ENCODE data around the gene ZYG11A. TPM values are rescaled to one million over a fixed set of nuclear protein-coding genes. Genes with fewer than 3 reads are reported as not detected.

ZYG11A gene
- total and polyA plus RNA-seq, 2 of the 13 experiments (the other 11 are each of a cell fraction or from before 2014, with no cell fraction given) = not detected

DNA sequence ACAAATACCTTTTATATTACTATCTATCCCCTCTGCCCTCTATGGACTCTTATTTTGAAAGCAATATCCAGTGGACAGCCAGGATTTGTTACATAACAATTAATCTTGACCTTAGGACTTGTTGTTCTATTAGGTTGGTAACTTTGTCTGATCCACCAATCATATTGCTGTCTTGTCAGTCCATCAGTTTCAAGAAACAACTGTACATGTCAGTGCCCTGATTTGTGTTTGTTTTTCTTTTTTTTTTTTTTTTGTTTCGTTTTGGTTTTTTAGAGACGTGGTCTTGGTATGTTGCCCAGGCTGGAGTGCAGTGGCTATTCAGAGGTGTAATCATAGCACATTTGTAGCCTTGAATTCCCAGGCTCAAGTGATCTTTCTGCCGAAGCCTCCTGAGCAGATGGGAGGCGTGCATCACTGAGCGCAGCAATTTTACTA is 83.0 kb downstream of the ZYG11A start (continued):
- TF ChIP-seq, protein P1, sequence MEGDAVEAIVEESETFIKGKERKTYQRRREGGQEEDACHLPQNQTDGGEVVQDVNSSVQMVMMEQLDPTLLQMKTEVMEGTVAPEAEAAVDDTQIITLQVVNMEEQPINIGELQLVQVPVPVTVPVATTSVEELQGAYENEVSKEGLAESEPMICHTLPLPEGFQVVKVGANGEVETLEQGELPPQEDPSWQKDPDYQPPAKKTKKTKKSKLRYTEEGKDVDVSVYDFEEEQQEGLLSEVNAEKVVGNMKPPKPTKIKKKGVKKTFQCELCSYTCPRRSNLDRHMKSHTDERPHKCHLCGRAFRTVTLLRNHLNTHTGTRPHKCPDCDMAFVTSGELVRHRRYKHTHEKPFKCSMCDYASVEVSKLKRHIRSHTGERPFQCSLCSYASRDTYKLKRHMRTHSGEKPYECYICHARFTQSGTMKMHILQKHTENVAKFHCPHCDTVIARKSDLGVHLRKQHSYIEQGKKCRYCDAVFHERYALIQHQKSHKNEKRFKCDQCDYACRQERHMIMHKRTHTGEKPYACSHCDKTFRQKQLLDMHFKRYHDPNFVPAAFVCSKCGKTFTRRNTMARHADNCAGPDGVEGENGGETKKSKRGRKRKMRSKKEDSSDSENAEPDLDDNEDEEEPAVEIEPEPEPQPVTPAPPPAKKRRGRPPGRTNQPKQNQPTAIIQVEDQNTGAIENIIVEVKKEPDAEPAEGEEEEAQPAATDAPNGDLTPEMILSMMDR (CRISPR knock-in tag; IDR thresholded peaks at IDR 0.05) = no peak
- TF ChIP-seq, protein P2, sequence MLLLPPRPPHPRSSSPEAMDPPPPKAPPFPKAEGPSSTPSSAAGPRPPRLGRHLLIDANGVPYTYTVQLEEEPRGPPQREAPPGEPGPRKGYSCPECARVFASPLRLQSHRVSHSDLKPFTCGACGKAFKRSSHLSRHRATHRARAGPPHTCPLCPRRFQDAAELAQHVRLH (CRISPR knock-in tag; IDR thresholded peaks at IDR 0.05; ENCODE audit: borderline replicate concordance, low read depth) = no peak
- TF ChIP-seq KLF12 (CRISPR knock-in tag; IDR thresholded peaks at IDR 0.05; ENCODE audit: borderline replicate concordance) = no peak
- TF ChIP-seq TEAD2 (CRISPR knock-in tag; IDR thresholded peaks at IDR 0.05) = no peak
- TF ChIP-seq, protein P3, sequence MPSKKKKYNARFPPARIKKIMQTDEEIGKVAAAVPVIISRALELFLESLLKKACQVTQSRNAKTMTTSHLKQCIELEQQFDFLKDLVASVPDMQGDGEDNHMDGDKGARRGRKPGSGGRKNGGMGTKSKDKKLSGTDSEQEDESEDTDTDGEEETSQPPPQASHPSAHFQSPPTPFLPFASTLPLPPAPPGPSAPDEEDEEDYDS (CRISPR knock-in tag; IDR thresholded peaks at IDR 0.05) = no peak
- TF ChIP-seq ZFAT (CRISPR knock-in tag; conservative IDR thresholded peaks at IDR 0.05) = no peak
- no peak for TF ChIP-seq RBM22 (optimal IDR thresholded peaks at IDR 0.05; ENCODE audit: low read length)
- TF ChIP-seq, protein P4, sequence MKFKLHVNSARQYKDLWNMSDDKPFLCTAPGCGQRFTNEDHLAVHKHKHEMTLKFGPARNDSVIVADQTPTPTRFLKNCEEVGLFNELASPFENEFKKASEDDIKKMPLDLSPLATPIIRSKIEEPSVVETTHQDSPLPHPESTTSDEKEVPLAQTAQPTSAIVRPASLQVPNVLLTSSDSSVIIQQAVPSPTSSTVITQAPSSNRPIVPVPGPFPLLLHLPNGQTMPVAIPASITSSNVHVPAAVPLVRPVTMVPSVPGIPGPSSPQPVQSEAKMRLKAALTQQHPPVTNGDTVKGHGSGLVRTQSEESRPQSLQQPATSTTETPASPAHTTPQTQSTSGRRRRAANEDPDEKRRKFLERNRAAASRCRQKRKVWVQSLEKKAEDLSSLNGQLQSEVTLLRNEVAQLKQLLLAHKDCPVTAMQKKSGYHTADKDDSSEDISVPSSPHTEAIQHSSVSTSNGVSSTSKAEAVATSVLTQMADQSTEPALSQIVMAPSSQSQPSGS (CRISPR knock-in tag; IDR thresholded peaks at IDR 0.05) = peak; percentile 21; the same call in 1 of the 2 replicates
- TF ChIP-seq, protein P5, sequence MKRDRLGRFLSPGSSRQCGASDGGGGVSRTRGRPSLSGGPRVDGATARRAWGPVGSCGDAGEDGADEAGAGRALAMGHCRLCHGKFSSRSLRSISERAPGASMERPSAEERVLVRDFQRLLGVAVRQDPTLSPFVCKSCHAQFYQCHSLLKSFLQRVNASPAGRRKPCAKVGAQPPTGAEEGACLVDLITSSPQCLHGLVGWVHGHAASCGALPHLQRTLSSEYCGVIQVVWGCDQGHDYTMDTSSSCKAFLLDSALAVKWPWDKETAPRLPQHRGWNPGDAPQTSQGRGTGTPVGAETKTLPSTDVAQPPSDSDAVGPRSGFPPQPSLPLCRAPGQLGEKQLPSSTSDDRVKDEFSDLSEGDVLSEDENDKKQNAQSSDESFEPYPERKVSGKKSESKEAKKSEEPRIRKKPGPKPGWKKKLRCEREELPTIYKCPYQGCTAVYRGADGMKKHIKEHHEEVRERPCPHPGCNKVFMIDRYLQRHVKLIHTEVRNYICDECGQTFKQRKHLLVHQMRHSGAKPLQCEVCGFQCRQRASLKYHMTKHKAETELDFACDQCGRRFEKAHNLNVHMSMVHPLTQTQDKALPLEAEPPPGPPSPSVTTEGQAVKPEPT (CRISPR knock-in tag; IDR thresholded peaks at IDR 0.05; ENCODE audit: low read depth) = no peak
- no peak for TF ChIP-seq ZNF354B (CRISPR knock-in tag; IDR thresholded peaks at IDR 0.05)
- no peak for TF ChIP-seq NFE2 (CRISPR knock-in tag; IDR thresholded peaks at IDR 0.05)
- TF ChIP-seq MEIS1 (CRISPR knock-in tag; IDR thresholded peaks at IDR 0.05; ENCODE audit: borderline replicate concordance) = peak; percentile 45; the same call in 1 of the 2 replicates
- TF ChIP-seq ZNF605 (CRISPR knock-in tag; IDR thresholded peaks at IDR 0.05) = no peak
- TF ChIP-seq ZNF563 (CRISPR knock-in tag; IDR thresholded peaks at IDR 0.05) = no peak
- TF ChIP-seq LCORL (IDR thresholded peaks at IDR 0.05) = peak; percentile 65; the same call in 1 of the 2 replicates
- no peak for TF ChIP-seq LCORL (CRISPR knock-in tag; IDR thresholded peaks at IDR 0.05)
- TF ChIP-seq HNRNPL (IDR thresholded peaks at IDR 0.05; ENCODE audit: low read depth, low read length) = no peak
- no peak for TF ChIP-seq HNRNPH1 (optimal IDR thresholded peaks at IDR 0.05; ENCODE audit: low read depth, low read length)
- TF ChIP-seq KMT2A (CRISPR knock-in tag; IDR thresholded peaks at IDR 0.05) = peak; percentile 32; the same call in 1 of the 2 replicates
- no peak for TF ChIP-seq ZNF766 (CRISPR knock-in tag; IDR thresholded peaks at IDR 0.05; ENCODE audit: borderline replicate concordance)
- no peak for TF ChIP-seq FIP1L1 (IDR thresholded peaks at IDR 0.05; ENCODE audit: borderline replicate concordance, insufficient read depth, low read depth, low read length)
- TF ChIP-seq ZSCAN31 (CRISPR knock-in tag; IDR thresholded peaks at IDR 0.05; ENCODE audit: low read depth) = no peak
- TF ChIP-seq SIX4 (CRISPR knock-in tag; IDR thresholded peaks at IDR 0.05) = no peak
- no peak for TF ChIP-seq PTBP1 (IDR thresholded peaks at IDR 0.05; ENCODE audit: low read depth, low read length, poor library complexity, severe bottlenecking)
- TF ChIP-seq, protein P6, sequence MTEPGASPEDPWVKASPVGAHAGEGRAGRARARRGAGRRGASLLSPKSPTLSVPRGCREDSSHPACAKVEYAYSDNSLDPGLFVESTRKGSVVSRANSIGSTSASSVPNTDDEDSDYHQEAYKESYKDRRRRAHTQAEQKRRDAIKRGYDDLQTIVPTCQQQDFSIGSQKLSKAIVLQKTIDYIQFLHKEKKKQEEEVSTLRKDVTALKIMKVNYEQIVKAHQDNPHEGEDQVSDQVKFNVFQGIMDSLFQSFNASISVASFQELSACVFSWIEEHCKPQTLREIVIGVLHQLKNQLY (CRISPR knock-in tag; IDR thresholded peaks at IDR 0.05) = 0 out of 2 replicates have a peak, but pooled peaks have one; percentile 27
- TF ChIP-seq SALL2 (CRISPR knock-in tag; IDR thresholded peaks at IDR 0.05) = no peak
- no peak for TF ChIP-seq ZNF225 (CRISPR knock-in tag; IDR thresholded peaks at IDR 0.05)

Data from HepG2 (cell line).